ENCODE measurements around the gene SLC66A1. TPM values are rescaled to one million over a fixed set of nuclear protein-coding genes. Genes with fewer than 3 reads are reported as not detected.
A peak's percentile ranks its signal among the peaks of the same experiment; 100 is the strongest.
"Not testable (repeated sequence)": the region's sequence is repeated elsewhere in the genome, so short reads cannot be mapped to it uniquely, and the experiment has no call there.

Gene SLC66A1
- total RNA-seq, 1 experiment from 2014 or later = 24.0 TPM

DNA sequence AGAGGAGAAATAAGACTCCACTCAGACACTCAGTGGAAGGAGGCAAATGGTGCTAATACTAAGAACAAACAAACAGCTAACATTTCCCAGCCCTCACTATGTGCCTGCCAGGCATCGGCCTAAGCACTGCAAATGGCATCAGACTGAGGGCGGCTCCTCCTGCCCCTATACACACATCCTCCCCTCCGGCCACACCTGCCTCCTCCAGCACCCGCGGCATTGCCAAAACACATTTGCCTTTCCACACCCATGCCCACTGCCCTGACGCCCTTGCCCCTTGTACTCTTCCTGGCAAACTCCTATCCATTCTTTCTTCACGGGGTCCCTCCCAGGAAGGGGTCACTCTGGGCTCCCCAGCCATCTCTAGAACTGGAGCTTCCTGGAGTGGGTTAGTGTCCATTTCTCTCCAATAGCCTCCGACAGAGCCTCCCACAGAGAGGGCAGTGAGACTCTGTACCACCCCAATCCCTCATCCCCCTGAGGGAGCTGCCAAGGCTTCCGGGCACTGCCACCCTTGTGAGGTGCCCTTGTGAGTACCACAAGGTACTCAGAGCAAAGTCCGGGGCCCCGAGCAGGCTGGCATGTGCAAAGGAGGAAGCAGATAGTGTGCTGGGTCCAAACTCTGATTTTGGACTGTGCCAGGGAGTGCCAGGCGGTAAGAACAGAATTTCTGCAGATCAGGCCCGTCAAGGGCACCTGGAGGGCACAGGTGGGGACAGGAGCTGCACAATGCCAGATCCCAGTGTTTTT, 24.5 kb upstream of the SLC66A1 start:
- POLR2A ChIA-PET = no interaction called here
- intact Hi-C loops (cut with micrococcal nuclease; ENCODE audit: unreplicated experiment) = no loop called here
- TSS peak; percentile 33 for BruUV-seq (replicated peaks)
- Histone ChIP-seq H3K9me3 (no peaks in the 10 kb centered on the region), H3K4me3 (ENCODE audit: low read depth, low read length) (no peak overlapping the region), H3K27me3 (replicated peaks; ENCODE audit: control insufficient read depth, insufficient read depth, low read length) (no peaks in the 10 kb centered on the region), H3K4me1 (no peaks in the 10 kb centered on the region), H3K36me3 (ENCODE audit: control insufficient read depth, insufficient read depth, low read length) (no peaks in the 10 kb centered on the region)
- Mint-ChIP-seq H3K9me3 (ENCODE audit: unreplicated experiment) (peaks cover 10% of the 10 kb centered on the region), H3K27ac (ENCODE audit: unreplicated experiment) (no peak overlapping the region), H3K4me1 (ENCODE audit: low read depth, unreplicated experiment) (peaks cover 10% of the 10 kb centered on the region), H3K4me3 (ENCODE audit: unreplicated experiment) (peak overlapping the region; percentile 66), H3K27me3 (ENCODE audit: insufficient read depth, unreplicated experiment) (no peaks in the 10 kb centered on the region), H3K36me3 (ENCODE audit: insufficient read depth, unreplicated experiment) (no peaks in the 10 kb centered on the region)
- DNase-seq = no peak
- no peak for TF ChIP-seq CTCF (IDR thresholded peaks at IDR 0.05; ENCODE audit: insufficient read depth in 1 of 2, low read depth in 1 of 2, low read length in 1 of 2, severe bottlenecking in 1 of 2, unreplicated experiment in 1 of 2)
- CTCF ChIA-PET = interaction anchor here (0.6 kb wide), 1 partner anchor 35 kb away, joined by 3 read pairs; no protein-coding TSS in a partner anchor

DNA sequence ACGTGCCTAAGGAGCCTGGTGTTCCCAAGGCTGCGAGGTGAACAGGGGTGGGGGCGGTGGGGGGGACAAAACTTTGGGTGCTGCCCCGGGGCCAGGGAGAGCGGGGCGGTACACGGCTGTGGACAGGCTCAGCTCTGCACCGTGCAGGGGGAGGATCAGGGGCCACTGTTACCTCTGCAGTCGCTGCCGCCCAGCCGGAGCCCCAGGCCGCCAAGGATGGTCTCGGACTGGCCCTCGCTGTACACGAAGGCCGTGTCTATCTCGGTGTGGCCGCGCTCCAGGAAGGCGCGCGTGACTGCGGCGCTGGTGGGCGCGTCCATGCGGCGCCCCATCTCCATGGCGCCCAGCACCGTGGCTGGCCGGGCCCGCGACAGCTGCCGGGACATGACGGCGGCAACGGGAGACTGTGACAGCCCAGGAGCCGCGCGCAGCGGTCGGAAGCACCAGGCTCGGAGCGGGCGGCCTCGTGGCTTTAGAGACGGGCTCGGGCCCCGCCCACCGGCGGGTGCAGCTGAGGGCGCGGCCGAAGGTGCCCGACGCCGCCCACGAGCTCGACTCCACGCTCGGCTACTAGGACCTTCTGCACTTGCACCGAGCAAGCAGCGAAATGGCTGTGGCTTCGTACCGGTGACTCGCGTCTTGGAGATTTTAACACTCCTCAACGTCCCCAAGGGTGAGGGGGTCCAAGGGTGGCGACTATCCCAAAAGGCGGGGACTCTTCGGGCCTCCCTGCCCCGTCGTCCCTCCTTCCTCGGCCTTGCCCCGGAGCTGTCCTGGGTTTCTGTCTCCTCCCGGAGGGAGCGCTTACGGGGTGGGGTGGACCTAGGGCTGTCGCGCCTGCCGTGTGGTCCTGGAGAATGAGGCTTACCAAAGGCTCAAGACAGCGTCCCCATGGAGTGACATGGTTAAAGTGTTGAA, 23.5 kb upstream of the SLC66A1 start, which contains the start of gene AKR7A3:
Gene AKR7A3, minus strand, starts transcription at position 447 of the 918 bp plus-strand sequence. Its CDS starts 61 bp downstream, at position 386.
- peak; percentile 59 to 72 for DNase-seq
- H3K27ac Mint-ChIP-seq (ENCODE audit: unreplicated experiment); H3K4me1 ChIP-seq; BruUV-seq (replicated peaks); intact Hi-C loops (cut with micrococcal nuclease; ENCODE audit: unreplicated experiment); H3K27me3 Mint-ChIP-seq (ENCODE audit: insufficient read depth, unreplicated experiment); H3K36me3 Mint-ChIP-seq (ENCODE audit: insufficient read depth, unreplicated experiment); H3K9me3 ChIP-seq; H3K36me3 ChIP-seq (ENCODE audit: control insufficient read depth, insufficient read depth, low read length); H3K27me3 ChIP-seq (replicated peaks; ENCODE audit: control insufficient read depth, insufficient read depth, low read length): not testable (repeated sequence)
- Mint-ChIP-seq H3K9me3 (ENCODE audit: unreplicated experiment) (peaks cover 10% of the 10 kb centered on the region), H3K4me3 (ENCODE audit: unreplicated experiment) (peak within 1 kb of the TSS; percentile 66), H3K4me1 (ENCODE audit: low read depth, unreplicated experiment) (peaks cover 10% of the 10 kb centered on the region)
- CTCF ChIA-PET = interaction anchor here (0.6 kb wide), 2 partner anchors 18 to 34 kb away, joined by 3 to 4 read pairs; no protein-coding TSS in a partner anchor
- POLR2A ChIA-PET = interaction anchor here (0.7 kb wide), 1 partner anchor 28 kb away, joined by 3 read pairs; no protein-coding TSS in a partner anchor
- H3K4me3 ChIP-seq (ENCODE audit: low read depth, low read length) = peak within 1 kb of the TSS; percentile 53

GRCh38 chr1:19289244-19289643, 22.9 kb upstream of the SLC66A1 start:
- peak overlapping the region; percentile 66 for H3K4me3 Mint-ChIP-seq (ENCODE audit: unreplicated experiment)
- no peak for TF ChIP-seq CTCF (IDR thresholded peaks at IDR 0.05; ENCODE audit: insufficient read depth in 1 of 2, low read depth in 1 of 2, low read length in 1 of 2, severe bottlenecking in 1 of 2, unreplicated experiment in 1 of 2)
- H3K27me3 Mint-ChIP-seq (ENCODE audit: insufficient read depth, unreplicated experiment) = no peaks in the 10 kb centered on the region
- H3K9me3 Mint-ChIP-seq (ENCODE audit: unreplicated experiment) = peaks cover 15% of the 10 kb centered on the region
- H3K27me3 ChIP-seq (replicated peaks; ENCODE audit: control insufficient read depth, insufficient read depth, low read length) = no peaks in the 10 kb centered on the region
- H3K4me3 ChIP-seq (ENCODE audit: low read depth, low read length) = peak overlapping the region; percentile 53
- POLR2A ChIA-PET = no interaction called here
- peaks cover 10% of the 10 kb centered on the region for H3K4me1 Mint-ChIP-seq (ENCODE audit: low read depth, unreplicated experiment)
- no peak for DNase-seq
- no peaks in the 10 kb centered on the region for H3K36me3 Mint-ChIP-seq (ENCODE audit: insufficient read depth, unreplicated experiment)
- H3K27ac Mint-ChIP-seq (ENCODE audit: unreplicated experiment) = no peak overlapping the region
- BruUV-seq (replicated peaks) = no TSS peak
- CTCF ChIA-PET = no interaction called here
- intact Hi-C loops (cut with micrococcal nuclease; ENCODE audit: unreplicated experiment) = no loop called here
- no peaks in the 10 kb centered on the region for H3K9me3 ChIP-seq
- H3K4me1 ChIP-seq = no peaks in the 10 kb centered on the region
- H3K36me3 ChIP-seq (ENCODE audit: control insufficient read depth, insufficient read depth, low read length) = no peaks in the 10 kb centered on the region
